ENCODE measurements around the gene MAP4K3.

Gene MAP4K3

DNA sequence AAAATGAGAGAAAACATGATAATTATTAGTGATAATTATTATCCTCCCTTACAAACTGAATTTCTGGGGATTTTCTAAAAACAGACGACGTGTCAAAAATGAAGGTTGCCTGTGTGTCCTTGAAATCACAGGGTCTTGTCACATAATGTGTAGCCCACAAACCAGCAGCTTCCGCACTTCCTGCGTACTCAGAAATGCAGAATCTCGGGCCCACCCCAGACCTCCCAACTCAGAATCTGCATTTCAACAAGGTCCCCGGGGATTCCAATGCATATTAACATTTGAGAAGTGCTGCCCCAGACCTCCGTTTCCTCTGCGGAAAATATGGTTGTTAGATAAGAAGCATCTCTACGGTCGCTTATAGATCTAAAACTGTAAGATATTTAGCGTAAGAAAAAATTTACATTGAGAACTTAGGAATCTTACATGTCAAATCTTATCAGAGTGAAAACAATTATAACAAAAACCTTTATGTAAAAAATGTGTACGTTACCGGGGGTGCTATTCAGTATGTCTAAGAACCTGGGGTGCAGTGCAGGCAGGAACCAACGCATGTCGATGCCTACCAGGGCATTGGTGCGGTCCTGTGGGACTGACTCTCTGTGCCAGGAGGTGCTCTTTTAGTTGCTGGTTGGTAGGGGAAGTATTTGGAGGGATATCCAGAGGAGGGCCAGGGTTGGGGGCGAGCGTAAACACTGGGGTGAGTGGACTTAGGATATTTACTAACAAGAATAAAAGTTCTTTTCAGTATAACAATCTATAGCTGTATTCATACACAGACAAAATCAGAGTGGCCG is 208.5 kb downstream of the MAP4K3 start:
- TF ChIP-seq, protein P1, sequence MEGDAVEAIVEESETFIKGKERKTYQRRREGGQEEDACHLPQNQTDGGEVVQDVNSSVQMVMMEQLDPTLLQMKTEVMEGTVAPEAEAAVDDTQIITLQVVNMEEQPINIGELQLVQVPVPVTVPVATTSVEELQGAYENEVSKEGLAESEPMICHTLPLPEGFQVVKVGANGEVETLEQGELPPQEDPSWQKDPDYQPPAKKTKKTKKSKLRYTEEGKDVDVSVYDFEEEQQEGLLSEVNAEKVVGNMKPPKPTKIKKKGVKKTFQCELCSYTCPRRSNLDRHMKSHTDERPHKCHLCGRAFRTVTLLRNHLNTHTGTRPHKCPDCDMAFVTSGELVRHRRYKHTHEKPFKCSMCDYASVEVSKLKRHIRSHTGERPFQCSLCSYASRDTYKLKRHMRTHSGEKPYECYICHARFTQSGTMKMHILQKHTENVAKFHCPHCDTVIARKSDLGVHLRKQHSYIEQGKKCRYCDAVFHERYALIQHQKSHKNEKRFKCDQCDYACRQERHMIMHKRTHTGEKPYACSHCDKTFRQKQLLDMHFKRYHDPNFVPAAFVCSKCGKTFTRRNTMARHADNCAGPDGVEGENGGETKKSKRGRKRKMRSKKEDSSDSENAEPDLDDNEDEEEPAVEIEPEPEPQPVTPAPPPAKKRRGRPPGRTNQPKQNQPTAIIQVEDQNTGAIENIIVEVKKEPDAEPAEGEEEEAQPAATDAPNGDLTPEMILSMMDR (IDR thresholded peaks at IDR 0.05; ENCODE audit: extremely low read depth, missing control alignments), result no peak
- no peak for DNase-seq (ENCODE audit: low spot score)

DNA sequence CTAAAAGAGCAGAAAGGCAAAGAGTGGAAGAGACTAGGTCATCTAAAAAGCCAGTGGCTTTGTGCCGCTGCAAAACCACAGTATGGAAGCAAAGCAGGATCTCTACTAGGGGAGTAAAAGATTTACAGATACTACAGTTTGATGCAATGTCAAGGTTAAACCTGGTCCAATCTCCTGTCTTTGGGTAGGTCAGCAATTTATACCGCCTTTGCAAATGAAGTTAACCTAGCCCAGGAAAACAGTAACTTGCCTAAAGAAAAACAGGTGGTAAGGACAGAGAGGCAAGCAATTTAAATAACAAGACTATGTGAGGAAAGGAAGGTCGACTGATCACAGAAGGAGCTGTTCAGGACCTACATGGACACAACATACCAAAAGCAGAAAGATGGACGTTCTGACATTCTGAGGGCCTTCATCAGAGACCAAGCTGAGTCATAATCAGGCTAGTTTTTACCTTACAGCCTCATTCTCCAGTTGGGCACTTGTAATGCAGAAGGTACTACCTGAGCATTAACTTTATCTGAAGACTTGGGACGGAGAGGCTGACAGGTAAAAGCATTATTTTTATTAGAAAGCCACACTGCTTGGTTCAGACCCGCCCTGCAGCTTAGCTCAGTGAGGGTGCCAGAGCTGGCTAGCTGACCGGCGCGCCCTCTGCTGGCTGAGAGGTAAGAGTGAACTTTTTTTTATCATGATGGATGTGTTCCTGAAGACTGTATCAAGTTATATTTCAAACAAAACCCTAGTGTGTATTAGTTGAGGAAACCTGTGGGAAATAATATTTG is 209.3 kb downstream of the MAP4K3 start:
- peak; percentile 76 for DNase-seq (ENCODE audit: low spot score)

DNA sequence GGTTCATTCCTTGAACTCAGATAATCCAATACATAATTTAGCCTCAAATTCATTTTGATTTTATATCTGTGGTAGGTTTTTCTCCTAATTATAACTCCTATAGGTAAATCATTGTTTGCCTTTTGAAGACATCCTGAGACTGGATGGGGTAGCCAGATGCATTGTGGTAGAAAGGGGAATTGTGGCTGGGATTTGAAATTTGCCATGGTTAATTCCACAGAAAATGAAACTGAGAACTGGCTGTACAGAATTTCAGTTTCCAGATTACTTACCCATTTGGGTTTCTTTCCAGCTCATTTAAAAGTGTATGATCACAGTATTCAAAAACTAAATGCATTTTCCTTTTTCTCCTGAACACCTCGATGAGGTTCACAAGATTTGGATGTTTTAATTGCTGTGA is 211.5 kb downstream of the MAP4K3 start:
- TF ChIP-seq, protein P1 (IDR thresholded peaks at IDR 0.05; ENCODE audit: extremely low read depth, missing control alignments), result no peak
- DNase-seq (ENCODE audit: low spot score), result no peak

More for the DNA sequence above, 209.3 kb downstream of the MAP4K3 start:
- TF ChIP-seq, protein P1 (IDR thresholded peaks at IDR 0.05; ENCODE audit: extremely low read depth, missing control alignments), result peak; percentile 52

DNA sequence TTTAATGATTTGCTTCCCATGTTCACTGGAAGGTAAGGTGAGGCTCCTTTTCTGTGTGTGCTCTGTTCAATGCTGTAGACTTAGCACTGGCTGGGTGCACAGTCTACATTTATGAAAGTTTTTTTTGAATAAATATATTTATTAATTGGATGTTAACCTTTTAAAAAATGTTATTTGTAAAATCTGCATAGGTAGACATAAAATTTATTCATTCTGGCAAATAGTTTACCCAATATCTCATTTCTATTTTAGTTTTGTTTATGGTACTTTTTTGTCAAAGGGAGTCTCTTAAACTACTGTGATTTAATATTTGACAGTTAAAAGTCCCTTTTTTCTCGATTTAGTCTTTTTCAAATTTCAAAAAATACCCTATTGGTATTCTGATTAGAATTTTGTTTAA is 213.2 kb downstream of the MAP4K3 start:
- DNase-seq (ENCODE audit: low spot score), result no peak
- TF ChIP-seq, protein P1 (IDR thresholded peaks at IDR 0.05; ENCODE audit: extremely low read depth, missing control alignments), result no peak

- DNase-seq (ENCODE audit: low spot score), result no peak
- TF ChIP-seq, protein P1 (IDR thresholded peaks at IDR 0.05; ENCODE audit: extremely low read depth, missing control alignments), result no peak
Measured at GRCh38 chr2:39221459-39221858, 215.6 kb downstream of the MAP4K3 start.

GRCh38 chr2:39220136-39220535 is 216.9 kb downstream of the MAP4K3 start:
- TF ChIP-seq, protein P1 (IDR thresholded peaks at IDR 0.05; ENCODE audit: extremely low read depth, missing control alignments), result no peak
- DNase-seq (ENCODE audit: low spot score), result no peak

- TF ChIP-seq, protein P1 (IDR thresholded peaks at IDR 0.05; ENCODE audit: extremely low read depth, missing control alignments), result no peak
- no peak for DNase-seq (ENCODE audit: low spot score)
Measured at GRCh38 chr2:39218391-39218790, 218.7 kb downstream of the MAP4K3 start.

Measured in GM20000 (cell line).